Lung microvascular endothelial cell (primary cell): Measurements from ENCODE around the gene BTBD1. TPM values are rescaled to one million over a fixed set of nuclear protein-coding genes. Genes with fewer than 3 reads are reported as not detected.
"Not testable (repeated sequence)": the region's sequence is repeated elsewhere in the genome, so short reads cannot be mapped to it uniquely, and the experiment has no call there.

ENCODE experiments used
- DNase-seq, 2 donors: peaks; one replicate each; pipeline versions ENCODE4 v3.0.0 to v3.0.0-alpha.2; 2010; ENCODE audit warnings: low read depth in 2 of 2
- total RNA-seq: library from RNA; depleted of rRNA; stranded (reverse); fragments of >200 nt; gene quantifications from 2 replicates; pipeline ENCODE4 v1.2.1, GENCODE V29; 2014

BTBD1 gene
- total RNA-seq, 1 donor from 2014 or later = 94.6 TPM

DNA sequence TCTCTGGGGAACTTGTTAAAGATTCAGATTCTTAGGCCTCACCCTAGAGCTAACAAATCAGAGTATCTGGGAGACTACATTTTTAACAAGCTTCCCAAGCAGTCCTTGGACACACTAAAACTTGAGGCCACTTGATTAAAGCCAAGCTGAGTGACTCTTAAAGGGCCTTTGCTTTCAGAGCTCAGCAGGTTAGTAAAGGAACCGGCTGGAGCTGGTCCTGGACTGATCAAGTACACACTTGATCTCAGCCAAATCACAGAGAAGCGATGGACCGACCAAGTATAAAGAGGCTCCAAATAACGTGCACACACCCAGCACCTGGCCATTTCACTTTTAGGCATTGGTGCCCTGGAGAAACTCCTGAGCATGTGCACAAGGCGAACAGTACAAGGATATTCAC is 27.5 kb upstream of the BTBD1 start:
- DNase-seq = no peak

DNA sequence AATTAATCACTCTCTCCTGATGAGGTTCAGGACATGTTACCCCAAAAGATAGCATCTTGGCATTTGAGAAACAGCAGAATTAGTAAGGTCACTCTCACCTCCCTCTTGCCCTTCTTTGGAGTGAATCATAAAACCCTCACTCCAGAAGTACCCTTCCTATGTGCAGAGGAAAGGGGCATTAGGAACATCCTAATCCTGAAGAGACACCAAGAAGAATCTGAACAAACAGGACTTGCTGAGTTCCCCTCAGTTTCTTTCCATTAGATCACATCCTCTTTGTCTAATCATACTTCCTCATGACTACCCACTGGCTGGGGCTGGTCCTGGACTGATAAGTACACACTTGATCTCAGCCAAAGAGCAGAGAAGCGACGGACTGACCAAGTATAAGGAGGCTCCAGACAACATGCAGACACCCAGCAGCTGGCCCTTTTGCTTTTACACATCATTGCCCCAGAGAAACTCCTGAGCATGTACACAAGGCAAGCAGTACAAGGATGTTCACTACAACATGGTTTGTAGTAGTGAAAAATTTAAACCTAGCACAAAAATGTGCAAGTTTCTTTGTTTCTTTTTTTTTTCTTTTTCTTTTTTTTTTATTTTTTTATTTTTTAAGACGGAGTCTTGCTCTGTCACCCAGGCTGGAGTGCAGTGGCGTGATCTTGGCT is 25.4 kb upstream of the BTBD1 start:
- peak; percentile 95 to 97 for DNase-seq

DNA sequence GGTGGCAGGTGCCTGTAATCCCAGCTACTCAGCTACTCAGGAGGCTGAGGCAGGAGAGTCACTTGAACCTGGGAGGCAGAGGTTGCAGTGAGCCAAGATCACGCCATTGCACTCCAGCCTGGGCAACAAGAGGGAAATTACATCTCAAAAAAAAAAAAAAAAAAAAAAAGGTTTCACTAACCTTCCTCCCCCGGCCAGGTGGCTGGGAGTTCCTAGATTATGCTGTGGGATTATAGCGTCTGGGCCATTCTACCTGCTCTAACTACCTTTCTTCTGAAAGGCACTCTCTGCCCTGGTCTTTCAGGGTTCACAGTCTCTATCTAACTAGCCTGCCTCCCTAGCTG is 24.9 kb upstream of the BTBD1 start:
- DNase-seq = not testable (repeated sequence)

DNA sequence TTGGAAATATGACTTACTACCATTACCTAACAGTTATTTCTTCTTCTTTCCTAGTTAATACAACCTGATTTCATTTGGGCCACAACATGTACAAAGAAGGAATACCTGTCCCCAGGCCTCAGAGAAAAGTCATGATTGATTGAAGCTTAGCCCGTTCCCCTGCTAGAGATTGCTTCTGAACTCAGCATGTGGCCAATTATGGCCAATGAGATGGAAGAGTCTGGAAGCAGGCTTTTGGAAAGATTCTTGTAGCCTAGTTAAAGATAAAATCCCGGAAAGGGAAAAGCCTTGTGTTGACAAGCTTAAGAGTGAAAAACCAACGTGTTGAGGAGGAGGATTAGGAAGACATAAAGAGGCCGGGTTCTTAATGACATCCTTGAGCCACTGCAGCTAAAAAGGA is 23.4 kb upstream of the BTBD1 start:
- no peak for DNase-seq

DNA sequence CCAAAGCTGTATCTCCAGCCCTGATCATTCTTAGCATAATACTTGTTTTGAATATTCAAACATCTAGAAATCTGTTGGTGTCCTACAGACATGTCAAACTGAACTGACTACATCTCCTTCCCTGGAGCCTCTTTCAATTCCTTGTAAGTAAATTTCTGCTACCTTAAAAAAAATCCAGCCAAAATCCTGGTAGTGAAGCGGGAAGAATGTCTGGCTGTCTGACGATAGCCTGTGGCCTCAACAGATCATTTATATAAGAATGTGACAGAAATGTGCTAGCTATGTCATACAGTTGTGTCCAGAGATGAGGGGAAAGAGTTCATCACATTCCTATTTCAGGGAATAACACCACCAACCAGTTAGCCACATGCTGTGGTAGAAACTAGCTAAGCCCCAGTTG is 21.8 kb upstream of the BTBD1 start:
- no peak for DNase-seq

DNA sequence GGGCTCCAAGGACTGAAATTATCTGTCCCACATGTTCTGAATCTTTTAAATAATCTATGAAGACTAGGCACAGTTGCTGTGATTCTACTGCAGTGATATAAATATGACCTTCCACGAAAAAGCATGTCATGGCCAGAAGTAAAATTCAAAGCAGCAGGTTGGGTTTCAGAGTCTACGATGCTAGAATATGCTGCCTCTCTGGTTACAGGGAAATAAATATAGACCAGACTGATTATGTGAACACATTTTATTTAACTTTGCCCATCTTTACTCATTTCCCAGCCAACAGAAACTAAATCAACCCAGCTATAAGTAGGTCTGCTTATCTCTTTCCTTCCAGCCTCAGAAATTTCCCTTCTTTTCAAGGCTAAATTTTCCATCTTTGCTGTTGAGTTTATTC is 20.5 kb upstream of the BTBD1 start:
- DNase-seq = no peak

DNA sequence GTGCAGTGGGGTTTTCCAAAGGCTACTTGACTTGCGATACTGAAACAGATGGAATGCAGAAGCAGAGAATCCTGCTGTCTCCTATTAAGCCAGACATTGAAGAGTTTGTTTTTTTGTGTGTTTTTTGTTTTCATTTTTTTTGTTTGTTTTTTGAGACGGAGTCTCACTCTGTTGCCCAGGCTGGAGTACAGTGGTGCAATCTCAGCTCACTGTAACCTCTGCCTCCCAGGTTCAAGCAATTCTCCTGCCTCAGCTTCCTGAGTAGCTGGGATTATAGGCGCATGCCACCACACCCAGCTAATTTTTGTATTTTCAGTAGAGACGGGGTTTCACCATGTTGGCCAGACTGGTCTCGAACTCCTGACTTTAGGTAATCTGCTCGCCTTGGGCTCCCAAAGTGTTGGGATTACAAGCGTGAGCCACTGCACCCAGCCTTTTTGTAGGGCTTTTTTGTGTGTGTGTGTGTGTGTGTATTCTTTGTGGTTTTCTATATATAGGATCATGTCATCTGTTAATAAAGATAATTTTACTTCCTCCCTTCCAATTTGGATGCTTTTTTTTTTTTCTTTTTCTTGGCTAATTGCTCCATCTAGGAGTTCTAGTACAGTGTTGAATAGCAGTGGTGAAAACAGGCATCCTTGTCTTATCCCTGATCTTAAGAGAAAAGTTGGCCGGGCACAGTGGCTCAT is 19.0 kb upstream of the BTBD1 start:
- not testable (repeated sequence) for DNase-seq

DNA sequence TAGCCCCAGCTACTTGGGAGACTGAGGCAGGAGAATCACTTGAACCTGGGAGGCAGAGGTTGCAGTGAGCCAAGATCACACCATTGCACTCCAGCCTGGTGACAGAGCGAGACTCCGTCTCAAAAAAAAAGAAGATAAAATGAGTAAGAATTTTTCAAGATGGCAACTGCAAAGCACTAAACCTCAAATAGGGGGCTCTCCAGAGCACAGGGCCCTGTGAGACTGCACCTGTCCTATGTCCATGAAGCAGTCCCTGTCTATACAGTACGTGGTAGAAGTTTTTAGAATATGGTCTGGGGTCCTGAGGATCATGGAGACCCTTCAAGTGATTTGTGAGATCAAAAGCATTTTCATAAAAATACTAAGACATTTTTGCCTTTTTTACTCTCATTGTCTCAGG is 18.4 kb upstream of the BTBD1 start:
- not testable (repeated sequence) for DNase-seq

DNA sequence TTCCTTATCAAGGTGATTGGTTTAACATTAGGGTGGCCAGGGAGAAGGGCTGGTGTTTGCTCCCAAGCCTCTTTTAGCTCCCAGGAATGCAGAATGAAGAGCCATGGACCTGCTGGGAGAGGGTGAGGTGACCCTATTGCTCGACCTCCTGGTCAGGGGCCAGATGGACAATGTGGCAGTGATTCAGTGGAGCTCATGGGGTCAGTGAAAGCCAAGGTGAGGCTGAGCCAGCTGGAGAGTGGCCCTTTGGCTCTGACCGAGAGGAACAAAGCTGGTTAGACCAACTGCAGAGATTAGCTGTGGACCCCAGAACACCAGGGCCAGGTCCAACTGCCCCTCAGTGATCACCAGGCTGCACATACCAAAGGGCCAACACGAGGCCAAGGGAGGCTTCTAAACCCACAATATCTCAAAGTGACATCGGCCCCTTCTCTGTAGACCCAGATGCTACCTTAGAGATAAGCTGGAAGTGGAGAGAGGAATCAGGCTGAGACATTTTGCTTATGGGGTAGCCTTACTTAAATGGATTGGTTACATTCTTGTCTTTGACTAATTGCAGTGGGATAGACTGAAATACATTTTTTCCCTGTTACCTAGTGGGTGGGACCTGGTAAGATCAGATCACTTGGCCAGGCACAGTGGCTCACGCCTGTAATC is 15.8 kb upstream of the BTBD1 start:
- DNase-seq = no peak

DNA sequence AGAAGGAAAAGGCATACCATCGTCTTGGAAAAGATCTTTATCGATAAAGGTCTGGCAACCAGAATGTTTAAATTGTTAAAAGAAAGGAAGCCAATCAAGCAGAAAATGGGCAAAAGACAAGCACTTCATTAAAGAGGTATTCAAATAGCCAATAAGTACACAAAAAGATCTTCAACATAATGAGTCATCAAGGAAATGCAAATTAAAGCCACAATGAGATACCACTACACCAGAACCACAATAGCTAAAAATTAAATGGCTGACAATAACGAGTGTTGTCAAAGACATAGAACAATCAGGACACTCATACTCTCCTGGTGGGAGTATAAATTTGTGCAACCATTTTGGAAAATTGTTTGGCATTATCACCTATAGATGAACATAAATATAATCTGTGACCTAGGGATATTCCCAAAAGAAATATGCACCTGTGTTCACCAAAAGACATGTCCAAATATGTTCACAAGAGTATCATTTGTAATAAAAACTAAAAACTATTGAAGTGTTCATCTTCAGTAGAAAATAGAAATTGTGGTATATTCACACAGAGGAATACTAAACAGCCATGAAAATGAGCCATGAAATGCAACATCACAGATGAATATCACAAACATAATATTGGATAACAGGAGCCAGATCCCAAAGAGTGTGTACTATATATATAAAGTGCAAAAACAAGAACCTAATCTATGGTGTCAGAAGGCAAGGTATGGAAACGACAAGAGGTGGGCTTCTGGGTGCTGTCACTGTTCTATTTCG is 14.4 kb upstream of the BTBD1 start:
- no peak for DNase-seq

DNA sequence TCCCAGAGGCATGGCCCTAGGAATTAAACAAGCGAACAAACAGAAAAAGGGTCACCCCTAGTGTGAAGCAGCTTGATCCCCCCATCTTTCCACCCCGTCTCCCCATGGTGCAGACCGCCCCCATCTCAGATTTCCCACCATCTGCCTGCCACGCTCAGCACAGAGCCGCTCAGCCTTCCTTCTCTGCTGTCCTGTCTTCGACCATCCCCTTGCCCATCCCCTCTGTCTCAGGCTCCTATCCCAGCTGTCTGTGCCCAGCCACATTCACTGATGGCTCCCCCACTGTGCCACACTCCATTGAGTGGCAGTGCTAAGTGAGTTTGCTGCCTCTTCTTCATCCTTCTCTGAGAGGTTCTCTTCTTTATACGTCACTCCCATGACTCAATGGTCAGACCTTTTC is 11.7 kb upstream of the BTBD1 start:
- DNase-seq = no peak

DNA sequence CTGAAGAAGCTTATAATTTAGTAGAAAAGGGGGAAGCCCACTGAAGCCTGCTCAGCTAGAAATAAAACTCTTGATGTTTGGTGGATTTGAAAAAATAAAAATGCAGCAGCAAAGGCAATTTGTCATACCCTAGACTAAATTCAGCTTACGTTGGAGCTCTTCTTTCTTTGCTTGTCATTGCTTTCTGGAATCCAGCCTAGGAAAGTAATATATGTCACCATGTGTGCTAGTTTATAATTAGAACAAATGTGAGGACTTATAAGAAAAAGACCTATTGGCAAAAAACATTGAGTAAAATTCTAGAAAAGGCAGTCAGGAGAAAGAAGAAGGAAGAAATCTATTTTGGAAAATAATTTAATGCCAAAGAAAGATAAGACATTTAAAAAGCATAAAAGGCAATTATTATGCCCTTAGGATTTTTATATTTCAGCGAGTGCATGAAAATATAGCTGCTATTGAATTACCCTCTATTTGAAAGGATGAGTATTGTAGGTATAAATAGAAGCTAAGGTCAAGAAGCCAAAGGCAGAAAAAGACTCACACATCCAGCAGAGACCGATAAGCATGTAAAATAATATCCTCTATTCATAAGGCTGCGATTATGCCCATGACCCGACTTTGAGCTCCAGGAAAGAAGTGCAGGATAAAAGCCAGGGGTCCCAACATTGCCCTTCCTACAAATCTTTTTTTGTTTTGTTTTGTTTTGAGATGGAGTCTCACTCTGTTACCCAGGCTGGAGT is 10.6 kb upstream of the BTBD1 start:
- DNase-seq = peak in 1 of 2 donors; percentile 70

DNA sequence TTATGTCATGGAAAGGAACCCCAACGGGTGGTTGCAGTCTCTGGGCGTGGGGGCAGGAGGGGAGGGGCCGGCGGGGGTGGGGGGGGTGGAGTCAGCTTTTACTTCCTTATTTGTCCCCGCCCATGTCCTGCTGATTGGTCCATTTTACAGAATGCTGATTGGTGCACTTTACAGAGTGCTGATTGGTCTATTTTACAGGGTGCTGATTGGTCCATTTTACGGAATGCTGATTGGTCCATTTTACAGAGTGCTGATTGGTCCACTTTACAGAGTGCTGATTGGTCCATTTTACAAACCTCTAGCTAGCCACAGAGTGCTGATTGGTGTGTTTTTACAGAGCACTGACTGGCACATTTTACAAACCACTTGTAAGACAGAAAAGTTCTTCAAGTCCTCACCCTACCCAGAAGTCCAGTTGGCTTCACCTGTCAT is 2.2 kb upstream of the BTBD1 start:
- DNase-seq = peak; percentile 20 to 43

DNA sequence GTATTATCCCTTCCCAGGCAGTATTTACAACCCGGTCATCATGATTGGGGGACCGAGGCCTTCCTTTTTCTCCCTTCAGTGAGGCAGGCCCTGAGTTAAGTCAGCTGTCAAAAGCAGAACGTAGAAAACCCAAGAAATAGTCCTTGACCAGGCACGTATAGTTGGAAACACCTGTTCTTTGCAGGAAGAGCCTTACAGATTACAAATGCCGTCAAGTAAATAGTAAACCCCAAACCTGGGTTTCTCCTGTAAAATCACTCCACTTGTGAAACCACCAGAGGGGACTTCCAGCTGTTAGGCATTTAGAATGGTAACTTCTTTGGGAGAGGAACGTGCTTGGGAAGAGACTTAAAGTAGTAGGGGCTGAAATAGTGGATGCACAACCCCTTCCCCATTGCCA is 1.0 kb upstream of the BTBD1 start:
- DNase-seq = no peak

DNA sequence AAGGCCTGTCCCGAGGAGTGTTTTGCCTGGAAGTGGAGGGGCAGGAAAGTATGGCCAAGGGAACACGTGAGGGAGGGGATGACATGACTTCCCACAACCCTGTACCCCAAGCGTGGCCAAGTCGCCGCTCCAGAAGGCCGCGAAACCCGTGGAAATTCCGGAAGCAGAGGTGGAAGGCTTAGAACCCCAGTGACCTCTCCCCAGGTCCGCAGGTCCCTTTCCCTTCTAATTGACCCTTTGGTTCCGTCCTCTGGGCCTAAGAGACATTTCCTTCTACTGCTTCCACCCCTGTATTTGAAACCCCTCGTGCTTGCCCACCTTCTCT is 548 bp upstream of the BTBD1 start:
- no peak for DNase-seq

DNA sequence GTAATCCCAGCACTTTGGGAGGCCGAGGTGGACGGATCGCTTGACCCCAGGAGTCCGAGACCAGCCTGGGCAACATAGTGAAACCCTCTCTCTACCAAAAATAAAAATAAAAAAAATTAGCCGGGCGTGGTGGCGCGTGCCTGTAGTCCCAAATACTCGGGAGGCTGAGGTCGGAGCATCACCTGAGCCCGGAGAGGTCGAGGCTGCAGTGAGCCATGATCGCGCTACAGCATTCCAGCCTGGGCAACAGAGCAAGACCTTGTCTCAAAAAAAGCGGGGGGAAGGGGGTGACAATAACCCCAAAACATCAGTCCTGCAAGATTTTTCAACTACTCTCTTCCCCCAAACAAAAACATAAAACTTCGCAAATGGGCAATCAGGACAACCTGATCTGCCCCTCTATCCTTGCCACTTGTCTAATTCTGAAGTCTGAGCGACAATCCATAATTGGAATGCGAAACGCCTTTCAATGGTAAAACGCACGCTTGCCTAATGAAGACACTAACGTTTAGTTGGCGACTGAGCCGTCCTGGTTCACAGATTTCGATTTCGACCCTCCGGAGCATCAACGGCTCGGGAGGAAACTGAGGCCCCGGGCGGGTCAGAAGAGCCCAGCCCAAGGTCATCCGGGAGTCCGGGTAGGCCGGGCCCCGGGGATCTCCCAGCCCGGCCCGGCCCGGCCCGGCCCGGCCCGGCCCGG is 868 bp downstream of the BTBD1 start:
- peak; percentile 25 to 35 for DNase-seq

DNA sequence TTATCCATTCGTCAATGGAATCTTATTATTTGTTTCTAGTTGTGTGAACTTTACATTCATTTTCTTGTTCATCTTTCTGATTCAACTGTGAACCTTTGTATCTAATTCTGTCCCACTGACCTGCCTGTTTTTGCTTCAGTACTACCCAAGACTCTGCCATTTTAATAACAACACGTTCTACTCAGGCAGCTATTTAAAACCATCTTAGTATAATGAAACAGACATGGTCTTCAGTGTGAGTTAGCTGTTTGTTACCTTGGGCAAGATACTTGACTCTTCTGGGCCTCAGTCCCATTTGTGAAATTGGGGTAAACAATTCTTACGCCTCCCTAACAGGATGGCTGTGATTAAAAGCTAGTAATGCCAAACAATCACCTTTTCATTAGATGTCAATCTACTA is 1.6 kb downstream of the BTBD1 start:
- no peak for DNase-seq

DNA sequence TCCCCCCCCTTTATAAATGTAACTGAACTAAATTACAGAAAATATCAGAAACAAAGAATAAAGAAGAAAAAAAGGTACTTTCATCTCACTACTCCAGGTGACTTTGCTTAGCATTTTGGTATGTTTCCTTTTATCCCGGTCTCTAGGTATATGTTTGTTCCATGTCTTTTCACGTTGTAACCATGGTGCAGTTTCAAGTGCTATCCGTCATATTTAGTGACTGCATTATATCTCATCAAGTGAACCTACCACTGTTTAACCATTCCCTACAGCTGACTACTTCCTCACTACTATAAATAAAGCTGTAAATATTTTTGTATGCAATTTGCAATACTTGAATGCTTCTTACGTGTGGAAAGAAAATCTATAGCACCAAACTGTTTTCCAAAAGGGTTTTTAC is 2.2 kb downstream of the BTBD1 start:
- peak; percentile 51 to 55 for DNase-seq

DNA sequence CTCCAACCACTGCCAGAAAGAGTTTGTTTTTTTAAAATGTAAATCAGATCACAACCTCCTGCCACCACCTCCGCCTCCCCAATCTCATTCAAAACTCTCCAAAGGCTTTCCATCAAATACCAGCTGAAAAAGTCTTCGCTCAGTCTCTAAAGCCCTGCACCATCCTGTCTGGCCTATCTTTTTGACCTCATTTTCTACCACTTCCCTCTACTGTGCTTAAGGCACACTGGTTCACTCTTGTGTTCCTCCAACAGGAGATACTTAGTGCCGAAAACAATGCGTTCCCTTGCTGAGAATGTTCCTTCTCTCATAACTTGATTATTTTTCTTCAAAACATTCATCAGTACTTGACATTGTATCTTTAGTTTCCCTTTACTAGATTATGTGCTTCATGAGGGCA is 3.5 kb downstream of the BTBD1 start:
- no peak for DNase-seq

DNA sequence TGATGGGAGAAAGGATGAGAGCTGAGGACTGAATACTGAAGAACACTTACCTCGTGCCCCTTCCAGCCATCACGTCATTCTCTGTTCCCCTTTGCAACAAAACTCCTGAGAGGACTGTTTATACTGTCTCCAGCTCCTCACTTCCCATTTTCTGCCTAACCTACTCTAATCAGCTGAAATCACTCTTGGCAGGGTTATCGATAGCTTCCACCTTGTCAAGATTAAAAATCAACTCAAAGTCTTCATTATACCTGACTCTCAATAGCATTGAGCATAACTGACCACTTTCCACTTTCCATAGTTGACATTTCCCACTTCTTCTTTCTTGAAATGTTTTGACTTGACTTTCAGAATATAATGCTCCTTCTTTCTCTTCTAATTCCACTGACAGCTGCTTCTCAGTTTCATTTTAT is 4.3 kb downstream of the BTBD1 start:
- DNase-seq = no peak

DNA sequence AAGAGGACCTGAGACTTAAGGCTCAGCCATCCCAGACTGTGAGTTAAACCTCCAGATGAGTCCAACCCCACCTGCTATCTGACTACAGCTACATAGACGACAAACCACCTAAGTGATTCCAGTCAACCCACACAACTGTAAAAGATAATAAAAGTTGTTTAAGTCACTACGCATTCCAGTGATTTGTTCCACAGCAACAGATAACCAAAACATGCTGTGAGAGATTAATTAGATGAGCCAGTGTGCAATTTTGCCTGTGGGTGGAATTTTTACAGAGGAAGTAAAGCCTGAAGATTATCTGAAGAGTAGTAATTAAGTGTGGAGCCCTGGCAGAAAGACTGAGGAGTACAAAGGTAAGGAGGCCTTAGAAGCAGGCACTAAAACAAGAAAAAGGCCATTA is 5.4 kb downstream of the BTBD1 start:
- DNase-seq = peak in 1 of 2 donors; percentile 29
